ENCODE results near the gene TCTA. TPM values are rescaled to one million over a fixed set of nuclear protein-coding genes. Genes with fewer than 3 reads are reported as not detected.
"Not testable (repeated sequence)": the region's sequence is repeated elsewhere in the genome, so short reads cannot be mapped to it uniquely, and the experiment has no call there.

Gene TCTA
- total RNA-seq, 4 donors from 2014 or later = 15.1 to 30.9 (median 24.0) TPM

DNA sequence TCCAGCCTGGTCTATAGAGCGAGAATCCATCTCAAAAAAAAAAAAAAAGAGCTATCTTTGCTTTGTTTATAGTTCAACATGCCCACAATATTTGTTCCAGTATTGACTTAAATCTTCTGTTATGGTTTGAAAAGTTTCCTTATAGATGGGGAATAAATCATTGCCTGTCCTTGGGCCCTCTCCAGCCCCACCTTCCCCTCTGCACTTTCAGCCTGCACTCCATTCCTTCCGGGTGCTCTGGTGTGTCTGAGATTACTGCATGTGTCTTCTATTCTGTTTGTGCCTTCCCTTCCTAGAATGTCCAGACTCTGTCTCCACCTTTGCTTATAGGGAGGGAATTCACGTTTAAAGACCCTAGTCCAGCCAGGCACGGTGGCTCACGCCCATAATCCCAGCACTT lies 28.8 kb upstream of the TCTA start:
- TF ChIP-seq, protein P1, sequence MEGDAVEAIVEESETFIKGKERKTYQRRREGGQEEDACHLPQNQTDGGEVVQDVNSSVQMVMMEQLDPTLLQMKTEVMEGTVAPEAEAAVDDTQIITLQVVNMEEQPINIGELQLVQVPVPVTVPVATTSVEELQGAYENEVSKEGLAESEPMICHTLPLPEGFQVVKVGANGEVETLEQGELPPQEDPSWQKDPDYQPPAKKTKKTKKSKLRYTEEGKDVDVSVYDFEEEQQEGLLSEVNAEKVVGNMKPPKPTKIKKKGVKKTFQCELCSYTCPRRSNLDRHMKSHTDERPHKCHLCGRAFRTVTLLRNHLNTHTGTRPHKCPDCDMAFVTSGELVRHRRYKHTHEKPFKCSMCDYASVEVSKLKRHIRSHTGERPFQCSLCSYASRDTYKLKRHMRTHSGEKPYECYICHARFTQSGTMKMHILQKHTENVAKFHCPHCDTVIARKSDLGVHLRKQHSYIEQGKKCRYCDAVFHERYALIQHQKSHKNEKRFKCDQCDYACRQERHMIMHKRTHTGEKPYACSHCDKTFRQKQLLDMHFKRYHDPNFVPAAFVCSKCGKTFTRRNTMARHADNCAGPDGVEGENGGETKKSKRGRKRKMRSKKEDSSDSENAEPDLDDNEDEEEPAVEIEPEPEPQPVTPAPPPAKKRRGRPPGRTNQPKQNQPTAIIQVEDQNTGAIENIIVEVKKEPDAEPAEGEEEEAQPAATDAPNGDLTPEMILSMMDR (IDR thresholded peaks at IDR 0.05) = no peak
- DNase-seq (ENCODE audit: low spot score) (no peak), ATAC-seq (ENCODE audit: low FRiP score) (no peak)

DNA sequence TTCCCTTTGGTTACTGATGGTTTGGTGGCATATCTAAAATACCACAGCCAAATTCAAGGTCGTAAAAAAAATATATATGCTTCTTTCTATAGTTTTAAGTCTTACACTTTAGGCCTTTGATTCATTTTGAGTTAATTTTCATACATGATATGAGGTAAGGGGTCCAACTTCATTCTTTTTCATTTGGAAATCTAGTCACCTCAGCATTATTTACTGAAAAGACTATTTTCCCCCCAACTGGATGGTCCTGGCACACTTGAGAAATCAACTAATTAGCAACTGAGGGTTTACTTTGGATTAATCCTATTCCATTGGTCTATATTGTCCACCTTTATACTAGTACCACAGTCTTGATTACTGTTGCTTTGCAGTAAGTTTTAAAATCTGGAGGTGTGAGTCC lies 26.6 kb upstream of the TCTA start:
- no peak for DNase-seq (ENCODE audit: low spot score)
- TF ChIP-seq, protein P1 (IDR thresholded peaks at IDR 0.05) = no peak
- ATAC-seq (ENCODE audit: low FRiP score) = no peak

DNA sequence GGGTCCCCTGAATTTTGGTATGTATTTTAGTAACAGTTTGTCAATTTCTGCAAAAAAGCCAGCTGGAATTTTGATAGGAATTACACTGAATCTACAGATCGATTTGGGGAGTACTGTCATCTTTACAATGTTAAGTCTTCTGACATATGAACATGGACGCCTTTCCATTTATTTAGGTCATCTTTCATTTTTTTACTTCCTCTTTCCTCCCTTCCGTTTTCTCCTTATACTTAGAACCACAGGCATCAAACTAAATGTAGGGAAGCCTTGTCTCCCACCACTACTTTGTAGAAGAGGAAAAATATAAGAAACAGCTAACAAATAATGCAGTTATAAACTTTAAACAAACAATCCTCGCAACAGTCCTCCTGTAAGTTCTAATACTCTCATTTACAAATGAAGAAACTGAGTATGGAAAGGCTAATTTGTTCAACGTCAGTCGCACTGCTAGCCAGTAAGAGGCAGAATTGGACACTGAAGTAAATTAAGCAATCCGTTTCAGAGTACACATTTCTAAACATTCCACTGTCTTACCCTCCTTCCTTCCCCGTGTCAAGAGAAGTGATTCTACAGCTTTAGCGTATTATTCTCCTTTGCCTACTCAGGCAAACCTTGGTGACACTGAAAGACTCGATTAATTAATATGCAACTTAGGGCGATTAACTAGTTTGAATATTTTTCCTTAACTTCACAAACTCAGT lies 26.0 kb upstream of the TCTA start:
- TF ChIP-seq, protein P1 (IDR thresholded peaks at IDR 0.05) = no peak
- ATAC-seq (ENCODE audit: low FRiP score) (no peak), DNase-seq (ENCODE audit: low spot score) (no peak)

DNA sequence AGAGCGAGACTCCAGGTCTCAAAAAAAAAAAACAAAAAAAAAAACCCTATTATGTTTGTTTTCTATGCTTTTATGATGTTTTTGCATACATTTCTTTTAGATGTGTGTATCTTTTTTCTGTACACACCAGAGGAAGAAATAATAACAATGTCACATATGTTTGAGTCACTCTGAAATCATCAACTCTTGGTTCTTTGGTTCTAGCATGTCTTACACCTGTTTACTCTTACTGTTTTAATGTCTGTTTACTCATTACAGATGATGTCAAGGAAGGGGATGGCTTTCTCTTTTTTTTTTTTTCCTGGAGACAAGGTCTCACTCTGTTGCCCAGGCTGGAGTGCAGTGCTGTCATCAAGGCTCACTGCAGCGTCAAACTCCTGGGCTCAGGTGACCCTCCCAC lies 24.5 kb upstream of the TCTA start:
- ATAC-seq (ENCODE audit: low FRiP score) (no peak), DNase-seq (ENCODE audit: low spot score) (no peak)
- TF ChIP-seq, protein P1 (IDR thresholded peaks at IDR 0.05) = no peak

DNA sequence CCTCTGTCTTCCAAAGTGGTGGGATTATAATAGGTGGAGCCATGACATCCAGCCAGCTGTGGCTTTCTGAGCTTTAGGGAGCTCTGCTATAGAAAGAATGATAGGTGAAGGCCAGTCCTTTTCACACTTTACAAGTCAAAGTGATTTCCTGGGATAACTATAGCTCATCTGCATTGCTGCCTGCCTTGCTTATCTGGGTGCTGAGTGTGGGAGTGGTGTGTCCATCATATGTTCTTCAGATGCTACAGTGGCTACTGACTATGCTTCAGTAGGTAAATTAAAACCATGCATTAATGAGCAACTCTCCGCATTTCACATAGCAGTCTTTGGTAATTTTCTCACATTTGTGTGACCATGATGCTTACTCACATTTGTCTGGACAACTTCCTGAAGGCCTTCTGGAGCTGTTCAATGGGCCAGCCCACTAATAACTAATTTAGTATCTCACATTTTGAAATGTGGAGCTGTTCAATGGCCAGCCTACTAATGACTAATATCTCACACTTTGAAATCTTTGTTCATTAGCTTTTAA lies 23.9 kb upstream of the TCTA start:
- TF ChIP-seq, protein P1 (IDR thresholded peaks at IDR 0.05) = no peak
- DNase-seq (ENCODE audit: low spot score) (no peak), ATAC-seq (ENCODE audit: low FRiP score) (no peak)

DNA sequence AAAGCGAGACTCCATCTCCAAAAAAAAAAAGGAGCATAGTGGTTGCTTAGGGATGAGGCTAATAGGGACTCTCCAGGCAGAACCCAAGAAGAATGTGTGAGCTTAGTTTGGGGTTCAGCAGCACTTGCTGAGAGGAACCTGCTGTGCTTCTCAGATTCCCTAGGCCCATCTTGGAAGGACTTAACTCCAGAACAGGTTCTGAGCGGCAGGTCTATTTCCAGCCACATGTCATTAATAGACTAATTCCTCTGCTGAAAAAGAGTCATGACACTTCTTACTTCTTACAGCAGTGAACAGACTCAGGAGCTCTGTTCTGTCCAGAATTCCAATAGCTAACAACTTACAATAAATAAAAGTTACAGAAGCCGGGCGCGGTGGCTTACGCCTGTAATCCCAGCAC lies 22.9 kb upstream of the TCTA start:
- no peak for DNase-seq (ENCODE audit: low spot score)
- ATAC-seq (ENCODE audit: low FRiP score) = no peak
- TF ChIP-seq, protein P1 (IDR thresholded peaks at IDR 0.05) = no peak

DNA sequence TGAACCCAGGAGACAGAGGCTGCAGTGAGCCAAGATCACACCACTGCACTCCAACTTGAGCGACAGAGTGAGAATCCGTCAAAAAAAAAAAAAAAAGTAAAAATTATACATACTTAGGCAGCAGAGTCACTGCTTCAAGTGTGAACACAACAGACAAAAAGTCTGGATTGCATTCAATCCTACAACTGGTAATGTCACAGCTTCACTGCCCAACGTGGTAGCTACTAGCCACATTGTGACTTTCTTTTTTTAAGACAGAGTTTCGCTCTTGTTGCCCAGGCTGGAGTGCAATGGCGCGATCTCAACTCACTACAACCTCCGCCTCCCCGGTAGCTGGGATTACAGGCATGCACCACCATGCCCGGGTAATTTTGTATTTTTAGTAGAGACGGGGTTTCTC lies 20.9 kb upstream of the TCTA start:
- not testable (repeated sequence) for ATAC-seq (ENCODE audit: low FRiP score); DNase-seq (ENCODE audit: low spot score)

All from omental fat pad (tissue), 4 donors.